ENCODE data around the gene NANOS3.

The NANOS3 gene

DNA sequence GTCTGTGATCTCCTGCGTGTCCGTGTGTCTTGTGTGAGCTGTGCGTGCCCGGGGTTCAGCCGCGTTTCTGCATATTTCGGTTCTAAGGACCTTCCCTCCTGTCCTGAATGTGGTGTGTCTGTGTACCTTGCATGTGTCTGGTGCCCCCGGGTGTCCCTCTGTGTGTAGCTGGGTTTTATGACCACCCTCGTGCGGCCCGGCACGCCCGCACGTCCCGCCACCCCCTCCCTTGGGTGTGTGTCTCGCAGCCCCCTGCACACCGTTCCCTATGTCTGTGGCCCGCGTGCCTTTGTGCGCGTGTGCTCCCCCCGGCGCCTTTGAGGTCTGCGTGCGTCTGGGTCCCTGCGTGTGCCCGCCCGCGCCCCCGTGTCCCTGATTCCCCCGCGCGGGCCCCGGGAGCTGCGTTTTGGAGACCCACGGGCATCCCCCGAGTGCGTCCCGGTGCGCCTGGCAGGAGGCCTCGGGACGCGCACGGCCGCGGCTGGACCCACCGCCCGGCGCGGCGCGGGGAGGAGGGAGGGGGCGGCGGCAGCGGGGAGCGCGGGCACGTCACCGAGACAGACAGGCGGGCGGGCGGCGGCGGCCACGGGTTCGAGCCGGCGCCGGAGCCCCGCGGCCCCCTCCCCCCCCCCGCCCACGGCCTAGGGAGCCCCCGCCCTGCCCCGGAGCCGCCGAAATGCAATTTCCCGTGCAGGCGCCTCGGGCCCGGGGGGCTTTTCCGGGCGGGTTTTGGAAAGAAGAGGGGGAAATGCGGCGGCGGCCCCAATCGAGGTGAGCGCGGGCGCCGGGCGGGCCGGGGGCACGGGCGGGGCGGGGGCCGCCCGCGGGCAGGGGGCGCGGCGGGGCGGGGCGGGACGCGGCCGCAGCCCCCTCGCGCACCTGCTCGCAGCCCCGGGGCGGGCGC lies 12.0 kb upstream of the NANOS3 start:
- DNase-seq (ENCODE audit: low read depth): no peak

DNA sequence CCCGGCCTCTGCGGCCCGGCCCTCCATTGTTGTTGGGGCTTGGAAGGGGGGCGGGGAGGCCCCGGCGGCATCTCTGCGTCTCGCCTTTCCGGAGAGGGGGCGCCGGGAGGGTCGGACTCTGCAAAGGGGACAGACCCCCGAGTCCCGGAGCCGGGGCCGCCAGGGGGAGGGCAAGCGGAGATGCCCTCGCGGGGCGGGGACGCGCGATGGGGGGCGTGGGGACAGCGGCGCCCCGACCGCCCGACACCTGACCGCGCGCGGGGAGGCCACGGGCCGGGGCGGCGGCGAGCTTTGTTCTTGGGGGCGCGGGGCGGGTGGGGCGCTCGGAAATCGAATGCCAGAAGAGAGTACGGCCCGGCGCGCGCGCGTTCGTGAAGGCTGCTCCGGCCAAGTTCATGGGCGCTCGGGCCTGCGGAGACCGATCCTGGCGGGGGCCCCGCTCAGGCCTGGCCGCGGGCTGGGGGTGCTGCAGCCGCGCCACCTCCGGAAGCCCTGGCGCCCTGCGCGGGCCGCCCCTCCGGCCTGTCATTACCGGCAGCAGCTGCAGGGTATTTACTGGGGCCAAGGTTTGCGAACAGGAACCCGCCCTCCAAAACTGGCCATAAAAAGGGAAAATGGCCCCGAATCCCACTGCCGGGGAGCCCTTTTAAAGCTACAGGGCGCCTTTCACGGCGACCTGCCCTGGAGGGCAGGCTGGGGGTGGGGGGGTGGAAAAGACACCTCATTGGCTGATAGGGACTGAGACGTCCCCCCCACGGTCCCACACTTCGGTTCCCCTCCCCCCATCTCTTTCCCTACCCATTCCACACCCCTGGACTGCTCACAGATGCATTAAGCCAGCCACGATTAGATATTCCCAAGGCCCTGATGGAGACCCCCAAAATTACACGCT lies 11.1 kb upstream of the NANOS3 start:
- no peak for DNase-seq (ENCODE audit: low read depth)

DNA sequence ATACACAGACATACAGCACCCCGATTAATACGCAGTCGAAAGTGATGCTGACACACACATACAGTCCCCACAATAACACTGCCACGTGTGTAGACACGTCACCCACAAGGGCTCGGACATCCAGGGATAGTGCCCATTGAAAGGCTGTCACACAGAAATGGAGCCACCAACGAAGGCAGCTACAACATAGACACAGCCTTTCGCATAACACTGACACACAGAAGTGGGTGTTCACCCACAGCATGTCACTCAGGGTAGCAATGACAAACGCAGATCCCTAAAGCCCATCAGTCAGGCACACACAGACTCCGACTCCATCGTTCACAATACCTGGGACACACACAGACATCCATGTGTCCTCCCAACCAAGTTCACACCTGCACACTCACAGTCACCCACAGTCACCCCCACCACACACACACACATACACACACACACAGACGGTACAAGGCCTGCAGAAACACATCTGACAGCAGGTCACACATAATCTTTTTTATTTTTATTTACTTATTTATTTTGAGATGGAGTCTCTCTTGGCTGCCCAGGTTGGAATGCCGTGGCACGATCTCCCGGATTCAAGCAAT lies 10.4 kb upstream of the NANOS3 start:
- no peak for DNase-seq (ENCODE audit: low read depth)

DNA sequence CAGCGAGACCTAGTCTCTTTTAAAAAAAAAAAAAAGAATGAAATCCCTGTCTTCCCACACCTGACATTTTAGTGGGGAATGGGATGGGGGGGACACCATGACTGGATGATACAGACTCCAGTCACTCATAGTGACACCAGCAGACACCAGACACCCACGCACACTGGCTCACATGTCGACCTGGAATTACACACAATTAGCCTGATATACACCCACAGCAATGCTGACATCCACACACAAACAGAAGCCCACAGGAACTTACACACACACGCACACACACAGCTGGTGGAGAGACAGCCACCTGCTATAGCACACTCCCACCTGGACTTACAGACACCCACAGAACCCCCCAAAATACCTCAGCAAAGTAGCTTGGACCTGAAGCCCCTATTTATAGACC lies 8.3 kb upstream of the NANOS3 start:
- DNase-seq (ENCODE audit: low read depth): no peak

DNA sequence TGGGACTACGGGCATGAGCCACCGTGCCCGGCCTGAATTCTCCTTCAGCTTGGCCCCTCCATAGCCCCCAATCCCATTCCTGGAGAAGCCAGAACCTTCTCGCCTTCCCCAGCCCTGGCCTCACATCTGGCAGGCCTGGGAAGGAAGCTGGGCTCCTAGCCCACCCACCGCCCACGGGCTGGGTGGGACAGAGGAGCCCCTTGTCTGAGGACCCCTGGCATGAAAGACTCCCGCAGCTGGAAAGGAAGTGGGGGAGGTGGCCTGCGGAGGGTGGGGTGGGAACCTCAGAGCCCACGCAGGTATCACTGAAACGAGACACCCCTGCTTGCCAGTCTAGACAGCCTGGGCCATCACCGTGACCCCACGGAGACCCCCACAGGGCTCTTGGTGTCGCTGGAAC lies 7.7 kb upstream of the NANOS3 start:
- no peak for DNase-seq (ENCODE audit: low read depth)

DNA sequence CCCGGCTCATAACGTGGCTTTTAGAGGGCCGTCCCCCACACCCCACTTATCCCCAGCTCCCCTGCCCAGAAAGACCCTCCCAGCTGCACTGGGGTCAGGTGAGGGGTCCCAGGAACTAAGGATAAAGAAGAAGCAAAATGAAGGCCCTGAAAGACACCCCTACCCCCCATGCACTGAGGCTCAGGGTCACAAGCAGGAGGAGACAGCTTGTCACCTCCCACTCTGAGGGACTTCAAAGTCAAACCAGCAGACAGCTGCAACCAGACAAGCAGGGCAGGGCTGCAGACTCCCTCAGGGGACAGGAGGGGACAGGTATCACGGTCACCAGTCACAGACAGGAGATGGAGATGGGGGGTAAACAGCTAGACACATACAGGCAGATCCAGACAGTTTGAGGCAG lies 6.1 kb upstream of the NANOS3 start:
- no peak for DNase-seq (ENCODE audit: low read depth)

DNA sequence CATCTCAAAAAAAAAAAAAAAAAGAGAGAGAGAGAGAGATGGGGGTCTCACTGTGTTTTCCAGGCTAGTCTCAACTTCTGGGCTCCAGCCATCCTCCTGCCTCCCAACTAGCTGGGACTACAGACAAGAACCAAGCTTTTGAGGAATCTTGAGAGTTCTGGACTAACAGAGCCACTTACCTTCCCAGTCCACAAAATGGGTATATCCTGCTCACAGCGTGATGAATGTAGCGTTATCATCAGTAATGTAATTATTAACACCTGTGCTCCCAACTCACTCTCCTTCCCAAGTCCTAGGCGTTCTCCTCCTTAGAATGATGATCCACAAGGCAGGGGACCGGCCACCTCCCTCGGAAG lies 4.6 kb upstream of the NANOS3 start:
- no peak for DNase-seq (ENCODE audit: low read depth)

DNA sequence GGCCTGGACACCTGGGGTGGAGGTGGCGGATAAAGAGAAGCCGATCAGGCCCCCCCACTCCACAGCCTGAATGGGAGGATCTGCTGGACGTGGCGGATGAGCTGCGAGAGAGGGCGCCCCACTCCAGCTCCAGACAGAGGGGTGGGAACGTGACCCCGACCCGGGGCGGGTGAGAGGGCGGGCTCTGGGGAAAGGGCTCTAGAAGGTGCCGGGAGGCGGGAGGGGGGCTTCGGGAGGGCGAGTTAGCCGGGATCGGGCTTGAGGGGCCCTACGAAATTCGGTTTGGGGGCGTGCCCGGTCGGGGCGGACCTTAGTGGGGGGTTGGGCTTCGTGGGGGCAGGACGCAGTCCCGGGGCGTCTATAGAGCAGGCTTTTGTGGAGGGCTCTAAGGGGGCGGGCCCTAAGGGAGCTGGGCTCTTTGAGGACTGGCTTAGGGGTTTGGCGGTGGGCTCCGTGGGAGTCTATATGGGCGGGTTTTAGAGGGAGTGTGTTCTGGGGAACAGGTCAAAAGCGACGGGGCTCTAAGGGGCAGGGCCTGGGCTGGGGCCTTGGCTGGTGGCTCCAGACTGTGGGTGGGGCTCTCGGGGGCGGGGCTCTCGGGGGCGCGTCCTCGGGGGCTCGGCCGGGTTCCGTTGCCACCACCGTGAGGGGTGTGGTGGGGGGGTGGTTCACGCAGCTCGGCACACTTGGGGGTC lies 4.1 kb upstream of the NANOS3 start:
- DNase-seq (ENCODE audit: low read depth): no peak

DNA sequence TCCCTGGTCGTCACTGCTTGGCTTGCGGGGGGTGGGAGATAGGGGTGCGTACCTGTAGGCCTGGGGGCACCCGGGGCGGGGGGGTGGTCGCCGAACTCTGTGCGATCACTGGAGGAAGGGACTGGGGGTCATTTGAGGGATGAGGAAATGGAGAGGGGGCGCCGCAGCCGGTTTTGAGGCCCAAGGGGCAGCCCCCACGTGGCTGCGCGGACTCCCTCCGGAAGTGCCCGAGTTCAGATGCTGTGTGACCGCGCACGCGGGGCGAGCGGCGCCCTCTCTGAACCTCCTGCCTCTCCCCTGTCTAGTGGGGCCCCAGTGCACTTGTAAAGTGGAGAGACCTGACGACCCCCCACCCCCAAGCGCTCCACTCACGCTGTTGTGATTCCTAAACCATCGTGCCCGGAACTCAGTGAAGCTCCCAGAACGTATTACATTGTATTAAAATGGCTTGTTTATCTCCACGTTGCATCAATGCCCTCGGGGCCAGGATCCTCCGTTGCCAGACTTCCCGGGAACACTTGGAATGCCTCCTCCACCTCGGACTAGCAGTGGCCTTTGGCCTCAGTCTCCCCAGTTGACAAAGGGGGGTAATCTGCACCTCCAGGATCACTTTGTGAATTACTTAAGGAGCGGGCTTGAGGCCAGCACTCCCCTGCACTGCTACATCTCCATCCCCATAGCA lies 3.0 kb upstream of the NANOS3 start:
- DNase-seq (ENCODE audit: low read depth): no peak

DNA sequence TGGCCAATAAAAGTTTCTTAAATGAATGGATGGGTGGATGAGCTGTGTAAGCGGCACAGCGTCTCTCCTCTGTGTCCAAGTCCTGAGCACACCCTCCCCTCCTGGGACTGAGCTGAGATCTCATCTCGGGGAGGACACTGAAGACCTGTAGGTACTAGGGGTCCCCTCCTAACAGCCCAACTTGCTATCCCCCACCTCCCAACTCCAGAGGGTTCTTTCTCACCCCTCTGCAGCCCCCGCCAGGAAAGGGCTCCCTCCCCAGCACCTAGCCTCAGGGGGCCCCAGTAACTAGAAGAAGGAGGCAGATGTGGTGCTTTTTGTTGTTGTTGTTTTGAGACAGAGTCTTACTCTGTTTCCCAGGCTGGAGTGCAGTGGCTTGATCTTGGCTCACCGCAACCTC lies 1.1 kb upstream of the NANOS3 start:
- DNase-seq (ENCODE audit: low read depth): no peak

DNA sequence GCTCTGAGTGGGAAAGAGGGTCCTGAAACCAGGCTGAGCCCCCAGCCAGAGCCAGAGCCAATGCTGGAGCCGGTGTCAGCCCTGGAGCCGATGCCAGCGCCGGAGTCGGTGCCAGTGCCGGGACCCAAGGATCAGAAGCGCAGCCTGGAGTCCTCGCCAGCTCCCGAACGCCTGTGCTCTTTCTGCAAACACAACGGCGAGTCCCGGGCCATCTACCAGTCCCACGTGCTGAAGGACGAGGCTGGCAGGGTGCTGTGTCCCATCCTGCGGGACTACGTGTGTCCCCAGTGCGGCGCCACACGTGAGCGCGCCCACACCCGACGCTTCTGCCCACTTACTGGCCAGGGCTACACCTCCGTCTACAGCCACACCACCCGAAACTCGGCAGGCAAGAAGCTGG lies 369 bp downstream of the NANOS3 start:
- no peak for DNase-seq (ENCODE audit: low read depth)

DNA sequence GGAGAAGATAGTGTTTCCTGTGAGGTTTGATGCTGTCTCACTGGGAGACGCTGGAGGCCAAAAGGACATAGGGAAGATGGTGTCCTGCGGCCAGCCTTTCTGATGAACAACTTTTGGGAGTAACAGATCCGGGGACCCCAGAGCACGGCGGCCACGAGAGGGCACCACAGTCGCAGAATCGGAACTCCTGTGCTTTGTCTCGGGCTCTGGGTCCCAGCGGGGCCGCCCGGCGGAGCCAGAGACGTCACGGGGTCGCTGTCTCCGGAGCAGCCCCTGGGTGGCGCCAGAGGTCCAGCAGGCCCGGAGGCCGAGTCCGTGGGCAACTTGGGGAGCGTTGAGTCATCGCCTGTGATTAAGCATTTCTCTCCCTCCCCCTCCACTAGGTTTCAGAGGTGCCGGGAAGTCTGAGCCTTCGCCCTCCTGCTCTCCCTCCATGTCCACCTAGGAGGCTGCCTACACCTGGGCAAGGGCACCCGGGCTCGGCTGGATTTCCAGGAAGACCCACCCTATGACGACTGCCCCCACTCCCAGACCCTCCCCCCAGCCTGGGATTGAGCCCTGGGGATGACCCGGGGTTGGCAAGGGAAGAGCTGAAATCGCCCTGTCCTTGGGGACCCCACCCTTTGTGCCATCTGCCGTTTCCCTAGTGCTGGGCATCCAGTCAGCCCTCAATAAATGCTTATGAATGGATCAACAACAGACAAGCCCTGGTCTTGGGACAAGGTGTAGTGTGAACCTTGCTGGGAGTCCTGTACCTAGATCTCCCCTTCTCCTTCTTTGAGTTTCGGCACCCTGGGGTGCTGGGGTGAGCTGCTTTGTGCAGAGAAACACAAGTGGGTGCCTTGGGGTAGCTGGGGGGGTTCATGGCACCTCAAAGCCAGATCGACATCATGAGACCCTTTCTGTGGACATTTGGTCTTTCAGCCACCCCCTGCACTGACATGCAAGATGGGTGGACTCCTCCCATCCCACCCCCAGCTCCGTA lies 3.4 kb downstream of the NANOS3 start:
- peak; percentile 93 for DNase-seq (ENCODE audit: low read depth)

DNA sequence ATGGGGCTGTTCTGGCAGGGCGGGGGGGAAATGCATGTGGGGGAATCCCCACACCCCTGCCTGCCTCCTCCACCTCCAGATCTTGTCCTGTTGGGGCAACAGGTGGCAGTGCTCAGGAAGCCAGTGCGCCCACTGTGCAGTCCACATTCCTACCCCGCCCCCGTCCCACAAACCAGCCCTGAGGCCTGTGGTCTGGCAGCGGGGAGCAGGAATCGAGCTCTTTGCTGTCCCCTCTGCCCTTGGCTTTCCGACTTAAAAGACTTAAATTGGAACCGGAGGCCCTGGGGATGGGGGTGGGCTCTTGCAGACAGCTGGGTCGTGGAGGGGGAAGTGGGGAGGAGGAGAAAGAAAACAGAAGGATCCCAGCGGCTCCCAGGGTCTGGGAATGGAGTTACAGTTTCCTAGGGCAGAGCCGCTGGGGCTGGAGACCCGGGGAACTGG lies 4.3 kb downstream of the NANOS3 start:
- DNase-seq (ENCODE audit: low read depth): no peak

DNA sequence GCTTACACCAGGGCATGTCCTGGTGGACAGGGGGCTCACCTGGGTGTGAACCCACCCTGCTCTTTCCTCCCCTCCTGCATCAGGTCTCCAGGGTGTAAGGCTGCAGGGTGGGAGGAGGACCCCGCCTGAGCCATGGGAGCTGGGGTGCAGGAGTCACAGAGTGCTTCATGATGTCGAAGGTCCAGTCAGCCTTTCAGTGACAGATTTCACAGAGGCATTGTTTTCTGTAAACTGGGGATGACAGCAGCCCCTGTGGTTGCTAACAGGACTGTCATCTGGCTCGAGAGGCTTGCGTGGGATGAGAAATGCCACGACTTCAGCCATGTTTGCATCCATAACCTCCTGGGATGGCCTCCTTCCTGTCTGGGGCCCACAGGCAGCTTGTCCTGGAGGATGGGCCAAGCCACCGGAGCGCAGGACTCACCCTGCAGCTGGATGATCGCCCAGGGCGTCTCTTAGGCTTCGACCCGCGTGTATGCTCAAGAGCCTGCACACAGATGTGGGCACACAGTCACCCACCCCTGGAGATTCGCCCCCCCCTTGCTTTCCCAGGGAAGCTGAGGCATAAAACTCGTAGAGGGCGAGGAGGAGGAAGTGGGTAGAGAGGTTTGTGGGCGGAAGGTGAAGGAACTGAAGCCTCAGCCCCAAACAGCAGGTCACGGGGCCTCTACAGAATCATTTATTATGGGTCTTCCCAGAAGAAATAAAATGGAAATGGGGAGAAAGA lies 4.9 kb downstream of the NANOS3 start:
- no peak for DNase-seq (ENCODE audit: low read depth)

DNA sequence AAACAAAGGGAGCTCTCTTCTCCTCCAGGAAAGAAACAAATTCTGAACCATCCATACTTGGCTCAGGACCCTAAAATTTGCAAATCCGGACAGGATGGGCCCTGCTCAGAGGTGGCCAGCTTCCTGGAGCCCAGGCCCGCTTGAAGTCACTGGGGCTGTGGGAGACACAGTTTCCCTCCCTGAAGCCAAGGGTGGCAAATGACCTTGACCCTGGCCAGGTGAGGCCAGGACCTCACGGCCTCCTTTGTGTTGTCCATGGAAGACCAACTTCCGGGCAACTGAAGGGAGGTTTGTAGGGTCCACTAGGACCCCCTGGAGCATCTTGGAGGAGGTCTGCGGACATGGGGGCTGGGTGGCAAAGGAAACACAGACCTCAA lies 5.5 kb downstream of the NANOS3 start:
- DNase-seq (ENCODE audit: low read depth): no peak

DNA sequence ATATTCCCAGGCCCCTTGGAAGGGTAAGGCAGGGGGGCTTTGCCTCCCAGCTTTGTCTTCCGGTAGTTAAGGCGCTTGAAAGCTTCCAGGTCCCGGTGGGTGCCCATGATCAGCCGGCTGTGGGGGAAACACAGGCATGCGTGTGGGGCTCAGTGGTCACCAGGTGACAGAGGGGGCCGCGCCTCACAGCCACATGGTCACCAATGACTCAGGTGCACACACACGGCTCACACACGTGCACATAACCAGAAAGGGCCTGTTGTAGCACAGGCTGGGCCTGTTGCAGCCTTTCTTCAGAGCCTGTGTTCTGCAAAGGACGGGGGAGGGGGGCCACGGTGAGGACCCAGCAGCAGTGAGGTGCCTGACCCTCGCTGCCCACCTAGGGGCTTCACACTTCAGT lies 5.9 kb downstream of the NANOS3 start:
- DNase-seq (ENCODE audit: low read depth): no peak

DNA sequence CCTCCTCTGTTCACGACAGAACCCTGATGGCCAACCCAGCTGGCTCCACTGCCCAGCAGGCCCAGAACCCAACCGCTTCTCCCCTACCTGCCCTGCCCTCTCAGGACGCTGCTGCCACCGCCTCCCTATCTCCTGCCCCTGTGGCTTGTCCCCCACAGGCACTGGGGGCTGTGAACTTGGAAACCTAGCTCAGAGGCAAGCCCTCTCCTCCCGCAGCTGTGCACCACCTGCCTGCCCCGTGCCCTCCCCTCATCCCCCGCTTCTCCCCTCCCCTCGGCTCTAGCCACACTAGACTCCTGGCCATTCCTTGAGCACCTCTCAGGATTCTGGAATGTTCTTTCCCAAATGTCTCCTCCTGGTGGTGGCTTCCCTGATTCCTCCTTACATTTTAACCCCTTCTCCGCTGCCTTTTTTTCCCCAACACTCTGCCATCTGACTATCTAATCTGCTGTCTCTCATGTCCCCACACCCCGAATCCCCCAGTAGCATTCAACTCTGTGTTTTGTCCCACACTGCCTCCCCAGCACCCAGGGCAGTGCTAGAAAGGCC lies 6.7 kb downstream of the NANOS3 start:
- no peak for DNase-seq (ENCODE audit: low read depth)

DNA sequence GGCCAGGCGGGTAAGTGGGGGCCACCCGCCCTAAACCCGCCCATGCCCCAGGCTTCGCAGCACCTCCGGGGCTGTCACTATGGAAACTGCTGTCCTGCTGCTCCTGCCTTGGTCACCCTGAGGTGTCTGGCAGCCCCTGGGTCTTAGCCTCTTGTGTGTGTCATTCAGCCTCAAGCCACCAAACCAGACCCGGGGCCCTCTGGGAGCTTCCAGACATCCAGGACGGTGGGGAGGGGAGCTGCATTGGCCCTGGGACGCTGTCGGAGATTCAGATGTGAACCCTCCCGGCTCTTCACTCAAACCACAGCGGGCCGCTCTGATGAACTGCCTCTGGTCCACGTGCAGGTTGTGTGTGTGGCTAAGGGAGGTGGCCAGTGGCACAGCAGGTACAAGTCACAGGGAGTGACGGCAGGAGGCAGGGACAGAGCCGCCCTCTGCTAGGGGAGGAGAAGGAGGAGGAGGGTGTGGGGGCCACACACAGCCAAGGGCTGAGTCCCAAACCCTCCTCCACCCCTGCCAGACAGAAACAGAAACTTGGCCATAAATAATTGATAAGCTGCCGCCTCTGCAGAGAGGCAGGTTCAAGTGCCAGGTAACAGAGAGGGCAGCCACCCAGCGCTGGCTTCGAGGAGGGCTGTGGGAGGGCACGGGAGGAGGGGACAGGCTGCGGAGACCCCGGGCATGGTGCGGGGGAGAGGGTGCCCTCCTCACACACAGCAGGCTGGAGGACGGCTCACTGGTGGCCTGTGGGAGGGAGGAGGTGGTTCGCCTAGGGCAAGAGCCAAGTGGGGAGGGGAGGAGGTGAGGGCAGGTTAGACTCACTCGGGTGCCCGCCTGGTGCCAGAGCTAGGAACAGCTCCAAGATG lies 8.0 kb downstream of the NANOS3 start:
- no peak for DNase-seq (ENCODE audit: low read depth)
